Parathyroid adenoma (tissue), 2 donors: Measurements from ENCODE around the gene SPATA13.

Source experiments
- H2AFZ ChIP-seq: fragments of 300-600 bp; sonication (generic); one replicate; pipeline ENCODE4 v1.7.0; 2017; ENCODE audit warnings: antibody characterized with exemption, mild to moderate bottlenecking
- H3K27ac ChIP-seq: fragments of 300-600 bp; sonication (generic); one replicate; pipeline ENCODE4 v1.7.0; 2017
- H3K27me3 ChIP-seq: fragments of 300-600 bp; sonication (generic); one replicate; pipeline ENCODE4 v1.7.0; 2017; ENCODE audit warnings: low read length; ENCODE audit not compliant: control insufficient read depth, insufficient read depth
- H3K36me3 ChIP-seq: fragments of 300-600 bp; sonication (generic); one replicate; pipeline ENCODE4 v1.7.0; 2017; ENCODE audit warnings: low read length; ENCODE audit not compliant: control insufficient read depth, insufficient read depth
- H3K4me1 ChIP-seq: fragments of 300-600 bp; sonication (generic); one replicate; pipeline ENCODE4 v1.7.0; 2017; ENCODE audit warnings: control low read depth
- H3K4me2 ChIP-seq: fragments of 300-600 bp; sonication (generic); one replicate; pipeline ENCODE4 v1.7.0; 2017; ENCODE audit warnings: low read length
- H3K4me3 ChIP-seq: fragments of 300-600 bp; sonication (generic); one replicate; pipeline ENCODE4 v1.7.0; 2017; ENCODE audit warnings: low read depth, low read length
- H3K79me2 ChIP-seq: fragments of 300-600 bp; sonication (generic); one replicate; pipeline ENCODE4 v1.7.0; 2017; ENCODE audit warnings: control low read depth
- H3K9ac ChIP-seq: fragments of 300-600 bp; sonication (generic); one replicate; pipeline ENCODE4 v1.7.0; 2017; ENCODE audit warnings: mild to moderate bottlenecking
- H3K9me3 ChIP-seq: fragments of 300-600 bp; sonication (generic); one replicate; pipeline ENCODE4 v1.7.0; 2017; ENCODE audit warnings: low read length; ENCODE audit not compliant: control insufficient read depth
- TF ChIP-seq, protein P1 (sequence below): fragments of 300-600 bp; sonication (generic); IDR thresholded peaks from one replicate; pipeline ENCODE4 v1.7.0; 2017; ENCODE audit warnings: antibody characterized with exemption, mild to moderate bottlenecking
- donor health status: primary hyperparathyroidism.

Gene SPATA13

DNA sequence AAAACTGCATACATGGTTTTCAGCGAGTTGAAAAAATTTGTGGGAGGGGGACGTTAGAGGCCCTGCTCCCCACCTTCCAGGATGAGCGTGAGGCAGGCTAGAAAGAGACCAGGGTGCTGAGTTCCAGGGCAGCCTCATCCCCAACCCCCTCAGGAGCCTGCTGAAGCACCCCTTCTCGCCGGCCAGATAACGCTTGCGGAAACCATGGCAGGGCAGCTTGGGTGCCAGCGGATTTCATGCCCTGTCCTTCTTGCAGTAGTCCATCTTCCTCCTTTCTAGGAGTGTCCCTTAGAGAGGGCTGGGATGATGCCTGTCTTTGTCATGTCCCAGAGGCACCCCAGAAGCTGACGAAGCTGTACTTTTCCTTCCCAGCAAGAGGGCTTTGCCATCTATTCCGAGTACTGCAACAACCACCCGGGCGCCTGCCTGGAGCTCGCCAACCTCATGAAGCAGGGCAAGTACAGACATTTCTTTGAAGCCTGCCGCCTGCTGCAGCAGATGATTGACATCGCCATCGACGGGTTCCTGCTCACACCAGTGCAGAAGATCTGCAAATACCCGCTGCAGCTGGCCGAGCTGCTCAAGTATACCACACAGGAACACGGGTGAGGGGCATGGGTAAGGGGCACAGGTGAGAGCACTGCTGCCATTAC, 129.9 kb downstream of the SPATA13 start:
- Histone ChIP-seq H3K79me2 (no peaks in the 10 kb centered on the region), H3K9me3 (no peaks in the 10 kb centered on the region), H3K27me3 (no peaks in the 10 kb centered on the region), H2AFZ (no peak overlapping the region), H3K4me2 (no peak overlapping the region), H3K4me1 (no peaks in the 10 kb centered on the region), H3K36me3 (no peaks in the 10 kb centered on the region), H3K4me3 (no peak overlapping the region), H3K9ac (no peak overlapping the region), H3K27ac (no peak overlapping the region)
- TF ChIP-seq, protein P1, sequence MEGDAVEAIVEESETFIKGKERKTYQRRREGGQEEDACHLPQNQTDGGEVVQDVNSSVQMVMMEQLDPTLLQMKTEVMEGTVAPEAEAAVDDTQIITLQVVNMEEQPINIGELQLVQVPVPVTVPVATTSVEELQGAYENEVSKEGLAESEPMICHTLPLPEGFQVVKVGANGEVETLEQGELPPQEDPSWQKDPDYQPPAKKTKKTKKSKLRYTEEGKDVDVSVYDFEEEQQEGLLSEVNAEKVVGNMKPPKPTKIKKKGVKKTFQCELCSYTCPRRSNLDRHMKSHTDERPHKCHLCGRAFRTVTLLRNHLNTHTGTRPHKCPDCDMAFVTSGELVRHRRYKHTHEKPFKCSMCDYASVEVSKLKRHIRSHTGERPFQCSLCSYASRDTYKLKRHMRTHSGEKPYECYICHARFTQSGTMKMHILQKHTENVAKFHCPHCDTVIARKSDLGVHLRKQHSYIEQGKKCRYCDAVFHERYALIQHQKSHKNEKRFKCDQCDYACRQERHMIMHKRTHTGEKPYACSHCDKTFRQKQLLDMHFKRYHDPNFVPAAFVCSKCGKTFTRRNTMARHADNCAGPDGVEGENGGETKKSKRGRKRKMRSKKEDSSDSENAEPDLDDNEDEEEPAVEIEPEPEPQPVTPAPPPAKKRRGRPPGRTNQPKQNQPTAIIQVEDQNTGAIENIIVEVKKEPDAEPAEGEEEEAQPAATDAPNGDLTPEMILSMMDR, result no peak

DNA sequence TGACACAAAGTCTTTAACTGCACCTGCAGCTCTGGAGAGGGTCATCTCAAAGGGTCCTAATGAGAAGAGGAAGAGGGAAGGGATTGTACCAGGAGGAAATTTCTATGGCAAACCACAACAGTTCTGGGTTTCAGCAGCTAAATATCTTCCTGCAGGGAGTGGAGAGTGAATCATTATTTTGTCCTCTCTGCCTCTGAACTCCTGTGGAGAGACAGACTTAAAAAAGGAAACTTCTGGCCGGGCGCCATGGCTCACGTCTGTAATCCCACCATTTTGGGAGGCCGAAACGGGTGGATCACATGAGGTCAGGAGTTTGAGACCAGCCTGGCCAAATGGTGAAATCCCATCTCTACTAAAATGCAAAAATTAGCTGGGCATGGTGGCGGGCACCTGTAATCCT, 132.0 kb downstream of the SPATA13 start:
- Histone ChIP-seq H3K9me3 (no peaks in the 10 kb centered on the region), H3K4me1 (no peaks in the 10 kb centered on the region), H3K9ac (no peak overlapping the region), H3K4me2 (no peak overlapping the region), H3K79me2 (no peaks in the 10 kb centered on the region), H2AFZ (no peak overlapping the region), H3K4me3 (no peak overlapping the region), H3K27me3 (no peaks in the 10 kb centered on the region), H3K27ac (no peak overlapping the region), H3K36me3 (no peaks in the 10 kb centered on the region)
- TF ChIP-seq, protein P1, result no peak

DNA sequence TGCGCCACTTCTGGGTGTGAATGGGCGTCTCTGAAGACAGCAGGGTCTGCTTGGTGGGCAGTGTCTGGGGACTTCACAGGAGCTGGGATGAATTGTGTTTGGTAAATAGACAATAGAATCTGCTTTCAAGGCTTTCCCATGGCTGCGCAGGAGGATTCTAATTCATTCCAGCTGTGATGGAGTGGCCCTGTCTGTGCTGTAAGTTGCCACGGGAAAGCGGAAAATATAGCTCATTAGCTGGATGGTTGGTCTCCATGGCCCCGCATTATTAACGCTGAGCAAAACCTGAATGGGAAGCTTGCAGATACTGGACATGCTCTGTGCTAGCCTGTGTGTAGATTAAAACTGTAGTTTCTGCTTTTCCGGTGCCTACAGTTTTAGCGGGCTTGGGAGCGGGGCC, 133.2 kb downstream of the SPATA13 start:
- Histone ChIP-seq H3K27ac (no peak overlapping the region), H3K4me1 (no peaks in the 10 kb centered on the region), H3K36me3 (no peaks in the 10 kb centered on the region), H3K79me2 (no peaks in the 10 kb centered on the region), H3K4me2 (no peak overlapping the region), H3K9ac (no peak overlapping the region), H2AFZ (no peak overlapping the region), H3K9me3 (no peaks in the 10 kb centered on the region), H3K4me3 (no peak overlapping the region), H3K27me3 (no peaks in the 10 kb centered on the region)
- TF ChIP-seq, protein P1, result no peak

GRCh38 chr13:24299488-24300114, 139.1 kb downstream of the SPATA13 start:
- Histone ChIP-seq H3K9me3 (no peaks in the 10 kb centered on the region), H3K36me3 (no peaks in the 10 kb centered on the region), H3K9ac (no peak overlapping the region)

More at GRCh38 chr13:24299488-24300114, 139.1 kb downstream of the SPATA13 start:
- Histone ChIP-seq H3K27ac (no peak overlapping the region), H3K79me2 (no peaks in the 10 kb centered on the region), H3K4me2 (no peak overlapping the region), H3K4me1 (no peaks in the 10 kb centered on the region), H3K4me3 (no peak overlapping the region), H2AFZ (no peak overlapping the region), H3K27me3 (no peaks in the 10 kb centered on the region)
- TF ChIP-seq, protein P1, result no peak
